Nephron (organoid): ENCODE data around the gene KIF5B.

Source experiments
- H3K27ac Mint-ChIP-seq, 3 experiments: 2 replicates each; pipeline ENCODE4 v1.8.0; 2020; ENCODE audit warnings: mixed read lengths in 3 of 3, mild to moderate bottlenecking in 2 of 3, moderate library complexity in 1 of 3
- H3K27me3 Mint-ChIP-seq: 2 replicates; pipeline ENCODE4 v1.8.0; 2021; ENCODE audit warnings: low read depth, mild to moderate bottlenecking, moderate library complexity, mixed read lengths
- H3K36me3 Mint-ChIP-seq: 2 replicates; pipeline ENCODE4 v1.8.0; 2020; ENCODE audit warnings: low read depth, mixed read lengths
- H3K4me1 Mint-ChIP-seq: 2 replicates; pipeline ENCODE4 v1.8.0; 2020; ENCODE audit warnings: mixed read lengths
- H3K4me3 Mint-ChIP-seq, 3 experiments: 2 replicates each; pipeline ENCODE4 v1.8.0; 2020; ENCODE audit warnings: mild to moderate bottlenecking in 3 of 3, mixed read lengths in 3 of 3, moderate library complexity in 2 of 3
- H3K9me3 Mint-ChIP-seq: 2 replicates; pipeline ENCODE4 v1.8.0; 2020; ENCODE audit warnings: mixed read lengths
- CTCF ChIP-seq, 3 experiments: fragments of 200-600 bp; sonication (generic); IDR thresholded peaks; one replicate each; pipeline ENCODE4 v1.5.0; 2021; ENCODE audit warnings: antibody characterized with exemption in 3 of 3; ENCODE audit not compliant: unreplicated experiment in 3 of 3

The KIF5B gene

GRCh38 chr10:32023264-32023663 lies 33.0 kb downstream of the KIF5B start:
- Mint-ChIP-seq H3K27me3 (no peaks in the 10 kb centered on the region), H3K4me3 (peak overlapping the region in 1 of 3 experiments; percentile 1), H3K36me3 (peaks cover 81% of the 10 kb centered on the region), H3K9me3 (no peaks in the 10 kb centered on the region), H3K27ac (peak overlapping the region; percentile 45 to 92 (median 50)), H3K4me1 (no peaks in the 10 kb centered on the region)
- TF ChIP-seq CTCF (IDR thresholded peaks at IDR 0.05; ENCODE audit: unreplicated experiment in 3 of 3): no peak

GRCh38 chr10:32017044-32017443 lies 39.2 kb downstream of the KIF5B start:
- no peak for TF ChIP-seq CTCF (IDR thresholded peaks at IDR 0.05; ENCODE audit: unreplicated experiment in 3 of 3)
- Mint-ChIP-seq H3K27me3 (no peaks in the 10 kb centered on the region), H3K9me3 (no peaks in the 10 kb centered on the region), H3K4me3 (no peak overlapping the region), H3K27ac (no peak overlapping the region), H3K36me3 (peaks cover 77% of the 10 kb centered on the region), H3K4me1 (no peaks in the 10 kb centered on the region)

GRCh38 chr10:32015386-32015785 lies 40.8 kb downstream of the KIF5B start:
- TF ChIP-seq CTCF (IDR thresholded peaks at IDR 0.05; ENCODE audit: unreplicated experiment in 3 of 3): no peak
- H3K27ac Mint-ChIP-seq: no peak overlapping the region
- H3K27me3 Mint-ChIP-seq: no peaks in the 10 kb centered on the region
- H3K36me3 Mint-ChIP-seq: peaks cover 75% of the 10 kb centered on the region
- H3K9me3 Mint-ChIP-seq: no peaks in the 10 kb centered on the region
- H3K4me3 Mint-ChIP-seq: no peak overlapping the region
- H3K4me1 Mint-ChIP-seq: no peaks in the 10 kb centered on the region

- no peak overlapping the region for H3K4me3 Mint-ChIP-seq
- peaks cover 14% of the 10 kb centered on the region for H3K4me1 Mint-ChIP-seq
- no peak for TF ChIP-seq CTCF (IDR thresholded peaks at IDR 0.05; ENCODE audit: unreplicated experiment in 3 of 3)
- H3K36me3 Mint-ChIP-seq: peaks cover 38% of the 10 kb centered on the region
- H3K27ac Mint-ChIP-seq: no peak overlapping the region
- H3K27me3 Mint-ChIP-seq: no peaks in the 10 kb centered on the region
- no peaks in the 10 kb centered on the region for H3K9me3 Mint-ChIP-seq
Observed at GRCh38 chr10:32007026-32007425, 49.2 kb downstream of the KIF5B start.

- TF ChIP-seq CTCF (IDR thresholded peaks at IDR 0.05; ENCODE audit: unreplicated experiment in 3 of 3): peak; percentile 38 to 53 (median 46)
- no peaks in the 10 kb centered on the region for H3K27me3 Mint-ChIP-seq
- peak overlapping the region in 1 of 3 experiments; percentile 31 for H3K27ac Mint-ChIP-seq
- no peak overlapping the region for H3K4me3 Mint-ChIP-seq
- H3K9me3 Mint-ChIP-seq: no peaks in the 10 kb centered on the region
- peaks cover 15% of the 10 kb centered on the region for H3K4me1 Mint-ChIP-seq
- peaks cover 24% of the 10 kb centered on the region for H3K36me3 Mint-ChIP-seq
Observed at GRCh38 chr10:32005050-32005449, 51.2 kb downstream of the KIF5B start.

GRCh38 chr10:32004161-32004591 lies 52.0 kb downstream of the KIF5B start:
- Mint-ChIP-seq H3K36me3 (peaks cover 17% of the 10 kb centered on the region), H3K4me3 (no peak overlapping the region), H3K27me3 (no peaks in the 10 kb centered on the region), H3K9me3 (no peaks in the 10 kb centered on the region), H3K4me1 (peaks cover 15% of the 10 kb centered on the region), H3K27ac (peak overlapping the region in 1 of 3 experiments; percentile 28)
- no peak for TF ChIP-seq CTCF (IDR thresholded peaks at IDR 0.05; ENCODE audit: unreplicated experiment in 3 of 3)
